Upper lobe of left lung (tissue), 4 donors: ENCODE measurements around the gene DHX32.
"Not testable (repeated sequence)": the region's sequence is repeated elsewhere in the genome, so short reads cannot be mapped to it uniquely, and the experiment has no call there.

Experiments used
- EP300 ChIP-seq, 4 donors: sonication (generic); formaldehyde crosslinking; IDR thresholded peaks; one replicate each; pipeline ENCODE4 v1.5.1; 2017; ENCODE audit warnings: antibody characterized with exemption in 4 of 4, control low read depth in 2 of 4
- POLR2A ChIP-seq, 4 donors: fragments of 450-650 bp; IDR thresholded peaks; one replicate each; pipeline ENCODE4 v1.5.1; 2016 to 2017; ENCODE audit warnings: antibody characterized with exemption in 4 of 4, mild to moderate bottlenecking in 2 of 4
- POLR2AphosphoS5 ChIP-seq, 2 donors: sonication (generic); formaldehyde crosslinking; IDR thresholded peaks; one replicate each; pipeline ENCODE4 v1.5.1; 2017; ENCODE audit warnings: antibody characterized with exemption in 2 of 2
- TF ChIP-seq, protein P1 (sequence below), 6 experiments: fragments of 450-650 bp in 4 of 6; fragments of 200-600 bp in 2 of 6; sonication (generic) in 2 of 6; IDR thresholded peaks; one replicate each; pipeline ENCODE4 v1.5.1; 2016 to 2019; ENCODE audit warnings: antibody characterized with exemption in 6 of 6

GRCh38 chr10:125908813-125909212 is 27.7 kb upstream of the DHX32 start:
- TF ChIP-seq, protein P1, sequence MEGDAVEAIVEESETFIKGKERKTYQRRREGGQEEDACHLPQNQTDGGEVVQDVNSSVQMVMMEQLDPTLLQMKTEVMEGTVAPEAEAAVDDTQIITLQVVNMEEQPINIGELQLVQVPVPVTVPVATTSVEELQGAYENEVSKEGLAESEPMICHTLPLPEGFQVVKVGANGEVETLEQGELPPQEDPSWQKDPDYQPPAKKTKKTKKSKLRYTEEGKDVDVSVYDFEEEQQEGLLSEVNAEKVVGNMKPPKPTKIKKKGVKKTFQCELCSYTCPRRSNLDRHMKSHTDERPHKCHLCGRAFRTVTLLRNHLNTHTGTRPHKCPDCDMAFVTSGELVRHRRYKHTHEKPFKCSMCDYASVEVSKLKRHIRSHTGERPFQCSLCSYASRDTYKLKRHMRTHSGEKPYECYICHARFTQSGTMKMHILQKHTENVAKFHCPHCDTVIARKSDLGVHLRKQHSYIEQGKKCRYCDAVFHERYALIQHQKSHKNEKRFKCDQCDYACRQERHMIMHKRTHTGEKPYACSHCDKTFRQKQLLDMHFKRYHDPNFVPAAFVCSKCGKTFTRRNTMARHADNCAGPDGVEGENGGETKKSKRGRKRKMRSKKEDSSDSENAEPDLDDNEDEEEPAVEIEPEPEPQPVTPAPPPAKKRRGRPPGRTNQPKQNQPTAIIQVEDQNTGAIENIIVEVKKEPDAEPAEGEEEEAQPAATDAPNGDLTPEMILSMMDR (IDR thresholded peaks at IDR 0.05): not testable (repeated sequence)
- TF ChIP-seq POLR2A, POLR2AphosphoS5, EP300 (IDR thresholded peaks at IDR 0.05): not testable (repeated sequence)
